AG09309 (cell line): ENCODE measurements around the gene COL19A1.

ENCODE experiments used
- DNase-seq: peaks from one replicate; pipeline ENCODE4 v3.0.0-alpha.2; 2010; ENCODE audit warnings: low read depth
- H3K4me3 ChIP-seq: 2 replicates; pipeline ENCODE4 v1.5.1; 2011; ENCODE audit warnings: mild to moderate bottlenecking, low read depth, low read length, moderate library complexity; ENCODE audit not compliant: control insufficient read depth
- TF ChIP-seq, protein P1 (sequence below): IDR thresholded peaks from 2 replicates; pipeline ENCODE4 v1.5.1; 2011; ENCODE audit warnings: mild to moderate bottlenecking, low read depth, low read length, inconsistent platforms; ENCODE audit not compliant: insufficient read depth, control insufficient read depth; ENCODE audit errors: missing control alignments

The COL19A1 gene

DNA sequence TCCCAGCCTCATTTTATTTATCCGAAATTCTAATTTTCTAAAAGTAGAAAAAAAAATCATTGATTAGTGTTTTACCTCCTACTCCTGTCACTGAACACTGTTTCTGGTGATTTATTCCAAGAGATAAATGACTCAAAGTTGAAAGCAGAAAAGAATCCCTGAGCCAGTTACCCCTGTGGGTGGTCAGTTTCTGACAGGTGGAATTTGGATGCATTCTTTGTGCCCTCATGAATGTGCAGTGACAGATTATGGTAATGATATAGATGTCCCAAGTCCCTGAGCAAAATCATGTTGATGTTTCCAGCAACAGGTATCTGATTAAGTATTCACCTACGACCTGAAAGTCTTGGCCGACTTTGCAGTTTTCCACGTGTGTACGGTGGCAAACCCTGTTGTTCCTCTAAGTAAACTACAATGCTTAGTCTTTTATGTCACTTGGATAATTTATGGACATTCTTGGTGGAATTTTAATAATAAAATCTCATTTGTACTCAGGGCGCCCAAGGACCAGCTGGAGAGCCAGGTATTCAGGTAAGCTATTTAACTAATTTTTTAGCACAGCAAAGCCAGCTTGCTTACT, 282.9 kb downstream of the COL19A1 start:
- no peak overlapping the region for H3K4me3 ChIP-seq
- TF ChIP-seq, protein P1, sequence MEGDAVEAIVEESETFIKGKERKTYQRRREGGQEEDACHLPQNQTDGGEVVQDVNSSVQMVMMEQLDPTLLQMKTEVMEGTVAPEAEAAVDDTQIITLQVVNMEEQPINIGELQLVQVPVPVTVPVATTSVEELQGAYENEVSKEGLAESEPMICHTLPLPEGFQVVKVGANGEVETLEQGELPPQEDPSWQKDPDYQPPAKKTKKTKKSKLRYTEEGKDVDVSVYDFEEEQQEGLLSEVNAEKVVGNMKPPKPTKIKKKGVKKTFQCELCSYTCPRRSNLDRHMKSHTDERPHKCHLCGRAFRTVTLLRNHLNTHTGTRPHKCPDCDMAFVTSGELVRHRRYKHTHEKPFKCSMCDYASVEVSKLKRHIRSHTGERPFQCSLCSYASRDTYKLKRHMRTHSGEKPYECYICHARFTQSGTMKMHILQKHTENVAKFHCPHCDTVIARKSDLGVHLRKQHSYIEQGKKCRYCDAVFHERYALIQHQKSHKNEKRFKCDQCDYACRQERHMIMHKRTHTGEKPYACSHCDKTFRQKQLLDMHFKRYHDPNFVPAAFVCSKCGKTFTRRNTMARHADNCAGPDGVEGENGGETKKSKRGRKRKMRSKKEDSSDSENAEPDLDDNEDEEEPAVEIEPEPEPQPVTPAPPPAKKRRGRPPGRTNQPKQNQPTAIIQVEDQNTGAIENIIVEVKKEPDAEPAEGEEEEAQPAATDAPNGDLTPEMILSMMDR: no peak
- no peak for DNase-seq

- no peak overlapping the region for H3K4me3 ChIP-seq
- no peak for DNase-seq
- TF ChIP-seq, protein P1: no peak
Observed at GRCh38 chr6:70150521-70150920, 284.2 kb downstream of the COL19A1 start.

DNA sequence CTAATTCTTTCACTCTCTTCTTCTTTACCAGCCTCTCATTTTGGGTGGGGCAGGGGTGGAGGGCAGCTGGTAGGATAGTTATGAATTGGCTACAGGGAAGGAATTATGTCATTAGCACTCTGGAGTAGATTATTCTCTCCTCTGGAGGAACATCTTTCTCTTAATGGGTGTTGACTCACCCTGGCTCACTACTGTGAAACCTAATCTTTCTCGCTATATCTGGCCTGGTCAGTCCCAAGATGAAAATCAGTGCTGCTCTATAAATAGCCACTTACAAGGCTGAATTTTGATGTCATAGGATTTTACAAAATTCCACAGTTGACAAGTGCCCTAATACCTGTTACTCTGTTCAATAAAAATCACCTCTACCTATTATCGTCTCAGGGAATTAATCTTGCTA, 285.3 kb downstream of the COL19A1 start:
- H3K4me3 ChIP-seq: no peak overlapping the region
- DNase-seq: no peak
- TF ChIP-seq, protein P1: no peak

DNA sequence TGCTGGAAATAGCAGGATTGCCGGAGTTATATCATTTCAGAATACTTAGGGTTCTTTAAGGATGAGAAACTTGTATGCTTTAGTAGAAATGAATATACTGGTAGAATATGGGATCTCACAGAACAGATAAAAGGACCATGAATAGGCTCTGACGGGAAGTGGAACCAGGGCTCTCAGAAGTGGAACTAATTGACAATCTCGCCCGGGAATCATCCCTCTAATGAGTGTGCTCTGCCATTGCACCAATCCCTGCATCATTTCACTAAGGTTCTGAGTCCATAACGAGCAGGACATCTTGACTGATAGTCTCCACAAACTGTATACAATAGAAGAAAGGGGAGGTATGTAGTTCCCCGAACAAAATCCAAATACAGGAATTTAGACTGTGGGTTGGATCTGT, 286.4 kb downstream of the COL19A1 start:
- H3K4me3 ChIP-seq: no peak overlapping the region
- DNase-seq: no peak
- TF ChIP-seq, protein P1: no peak

- TF ChIP-seq, protein P1: no peak
- no peak for DNase-seq
- H3K4me3 ChIP-seq: no peak overlapping the region
Observed at GRCh38 chr6:70157086-70157485, 290.7 kb downstream of the COL19A1 start.

GRCh38 chr6:70160276-70160675, 293.9 kb downstream of the COL19A1 start:
- no peak overlapping the region for H3K4me3 ChIP-seq
- TF ChIP-seq, protein P1: no peak
- no peak for DNase-seq

- no peak overlapping the region for H3K4me3 ChIP-seq
- no peak for DNase-seq
- TF ChIP-seq, protein P1: no peak
Observed at GRCh38 chr6:70162972-70163371, 296.6 kb downstream of the COL19A1 start.
